Right cardiac atrium (tissue), 5 donors: Measurements from ENCODE around the gene KCNIP3. TPM values are rescaled to one million over a fixed set of nuclear protein-coding genes. Genes with fewer than 3 reads are reported as not detected.
"Not testable (repeated sequence)": the region's sequence is repeated elsewhere in the genome, so short reads cannot be mapped to it uniquely, and the experiment has no call there.

Experiments
- ATAC-seq, 2 donors: fragments of 200-7000 bp; cut with Tn5 transposase; one replicate each; pipeline versions ENCODE4 v1.8.0 to v1.9.1; 2020; ENCODE audit warnings: moderate library complexity in 2 of 2, mild to moderate bottlenecking in 1 of 2
- DNase-seq, 3 donors: peaks; one replicate each; pipeline ENCODE4 v3.0.0-alpha.2; 2020
- H3K27ac ChIP-seq: one replicate; pipeline ENCODE4 v1.5.1; 2013; ENCODE audit warnings: mild to moderate bottlenecking, low read length, control low read depth, moderate library complexity
- H3K27me3 ChIP-seq: one replicate; pipeline ENCODE4 v1.6.1; 2013; ENCODE audit not compliant: control insufficient read depth, insufficient read depth
- H3K4me1 ChIP-seq: one replicate; pipeline ENCODE4 v1.6.1; 2013; ENCODE audit warnings: low read length; ENCODE audit not compliant: control insufficient read depth, insufficient read depth
- H3K4me3 ChIP-seq: one replicate; pipeline ENCODE4 v1.5.1; 2013; ENCODE audit warnings: low read length, control low read depth
- H3K9me3 ChIP-seq: one replicate; pipeline ENCODE4 v1.6.1; 2013; ENCODE audit warnings: low read length; ENCODE audit not compliant: control insufficient read depth
- WGBS: extraction: QIAGEN DNeasy Blood & Tissue Kit; methylation state at CpG from one replicate; pipeline ENCODE4 v1.1.7; 2013; 5-methylcytosine and 5-hydroxymethylcytosine counted together
- intact Hi-C, 4 donors: fragments of 100-400 bp; cut with DNase I; formaldehyde crosslinking; loops; one replicate each; pipeline versions ENCODE4 v1.11.0 to v1.14.0; 2022 to 2023
- polyA plus RNA-seq: library from polyadenylated mRNA; stranded (reverse); fragments of 200-250 nt; gene quantifications from one replicate; pipeline ENCODE4 v1.2.3, GENCODE V29; 2013
- total RNA-seq, 4 donors: library from RNA; stranded (reverse); fragmentation: NEBNext Ultra II Directional; extraction: Animal tissue kit (Norgen Biotek cat#: 25700); gene quantifications; one replicate each; pipeline ENCODE4 v1.2.1, GENCODE V29; 2021
- donor health status: healthy with polysubstance abuse.
- donor health status: DM: no; HTN: yes; CAD: no.
- donor health status: DM: no; HTN: no; CAD: no.
- donor health status: DM: no; HTN: yes; CAD: no; lungs with severe emphysema.
- donor health status: DM: yes; HTN: yes; CAD: no.

Gene KCNIP3
- total and polyA plus RNA-seq, 5 donors, result 1.9 to 5.9 (median 3.4) TPM

GRCh38 chr2:95378281-95378680, 81.1 kb downstream of the KCNIP3 start:
- H3K9me3 ChIP-seq, intact Hi-C loops, ATAC-seq, H3K27ac ChIP-seq, DNase-seq, H3K4me1 ChIP-seq, H3K27me3 ChIP-seq, H3K4me3 ChIP-seq: not testable (repeated sequence)
- WGBS, result 97% methylated on average over 7 of the region's 7 CpGs

DNA sequence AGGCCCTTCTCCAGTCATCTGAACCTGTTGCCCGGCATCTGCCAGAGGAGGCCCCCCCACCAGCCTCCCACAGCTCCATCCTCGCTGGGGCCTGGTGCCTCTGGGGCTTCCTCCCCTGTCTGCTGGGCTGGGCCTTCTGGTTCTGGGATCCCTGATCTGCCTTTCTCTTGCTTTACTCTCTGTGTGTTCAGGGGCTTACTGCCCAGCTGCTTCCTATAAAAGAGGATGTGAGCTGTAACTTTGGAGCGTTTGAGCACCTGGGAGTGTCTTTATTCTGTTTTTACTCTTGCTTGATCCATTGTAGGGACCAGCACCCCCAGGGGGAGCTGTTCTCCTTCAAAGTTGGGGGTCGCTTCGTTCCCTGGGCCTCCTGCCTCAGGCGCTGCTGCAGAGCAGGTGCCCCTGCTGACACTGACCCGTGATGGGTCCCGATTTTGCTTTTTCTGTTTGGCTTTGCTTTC, 82.3 kb downstream of the KCNIP3 start:
- no peak overlapping the region for H3K4me3 ChIP-seq
- WGBS, result 42% methylated on average over 8 of the region's 8 CpGs
- intact Hi-C loops, result no loop called here
- H3K4me1 ChIP-seq, result no peaks in the 10 kb centered on the region
- H3K27me3 ChIP-seq, result no peaks in the 10 kb centered on the region
- ATAC-seq (no peak), DNase-seq (no peak)
- no peak overlapping the region for H3K27ac ChIP-seq
- H3K9me3 ChIP-seq, result no peaks in the 10 kb centered on the region

DNA sequence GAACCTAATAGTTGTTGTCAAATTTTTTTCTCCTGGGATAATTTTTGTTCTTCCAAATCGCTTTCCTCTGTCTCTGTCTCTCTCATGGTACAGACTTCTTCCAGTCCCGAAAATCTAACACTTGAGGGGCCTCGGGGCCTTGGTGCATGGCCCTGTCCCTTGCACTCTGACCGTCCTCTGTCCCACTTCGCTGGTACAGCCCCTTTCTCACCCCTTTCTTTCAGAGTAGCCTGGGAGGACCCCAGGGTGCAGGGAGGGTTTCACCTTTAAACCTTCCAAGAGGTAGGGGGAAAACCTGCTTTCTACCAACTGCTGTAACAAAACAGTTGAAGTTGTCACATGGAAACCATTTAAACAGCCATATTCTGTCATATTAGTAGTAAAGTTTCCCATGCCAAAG, 83.1 kb downstream of the KCNIP3 start:
- ATAC-seq (no peak), DNase-seq (no peak)
- no peak overlapping the region for H3K4me3 ChIP-seq
- H3K27ac ChIP-seq, result no peak overlapping the region
- WGBS, result 82% methylated on average over 5 of the region's 5 CpGs
- H3K27me3 ChIP-seq, result no peaks in the 10 kb centered on the region
- intact Hi-C loops, result no loop called here
- H3K4me1 ChIP-seq, result peaks cover 3% of the 10 kb centered on the region
- H3K9me3 ChIP-seq, result no peaks in the 10 kb centered on the region

- WGBS, result 85% methylated on average over 5 of the region's 5 CpGs
- H3K27me3 ChIP-seq, result no peaks in the 10 kb centered on the region
- peaks cover 3% of the 10 kb centered on the region for H3K4me1 ChIP-seq
- intact Hi-C loops, result no loop called here
- no peak overlapping the region for H3K4me3 ChIP-seq
- H3K27ac ChIP-seq, result no peak overlapping the region
- DNase-seq (no peak), ATAC-seq (no peak)
- H3K9me3 ChIP-seq, result no peaks in the 10 kb centered on the region
These were observed 83.6 kb downstream of the KCNIP3 start for GRCh38 chr2:95380731-95381130.

DNA sequence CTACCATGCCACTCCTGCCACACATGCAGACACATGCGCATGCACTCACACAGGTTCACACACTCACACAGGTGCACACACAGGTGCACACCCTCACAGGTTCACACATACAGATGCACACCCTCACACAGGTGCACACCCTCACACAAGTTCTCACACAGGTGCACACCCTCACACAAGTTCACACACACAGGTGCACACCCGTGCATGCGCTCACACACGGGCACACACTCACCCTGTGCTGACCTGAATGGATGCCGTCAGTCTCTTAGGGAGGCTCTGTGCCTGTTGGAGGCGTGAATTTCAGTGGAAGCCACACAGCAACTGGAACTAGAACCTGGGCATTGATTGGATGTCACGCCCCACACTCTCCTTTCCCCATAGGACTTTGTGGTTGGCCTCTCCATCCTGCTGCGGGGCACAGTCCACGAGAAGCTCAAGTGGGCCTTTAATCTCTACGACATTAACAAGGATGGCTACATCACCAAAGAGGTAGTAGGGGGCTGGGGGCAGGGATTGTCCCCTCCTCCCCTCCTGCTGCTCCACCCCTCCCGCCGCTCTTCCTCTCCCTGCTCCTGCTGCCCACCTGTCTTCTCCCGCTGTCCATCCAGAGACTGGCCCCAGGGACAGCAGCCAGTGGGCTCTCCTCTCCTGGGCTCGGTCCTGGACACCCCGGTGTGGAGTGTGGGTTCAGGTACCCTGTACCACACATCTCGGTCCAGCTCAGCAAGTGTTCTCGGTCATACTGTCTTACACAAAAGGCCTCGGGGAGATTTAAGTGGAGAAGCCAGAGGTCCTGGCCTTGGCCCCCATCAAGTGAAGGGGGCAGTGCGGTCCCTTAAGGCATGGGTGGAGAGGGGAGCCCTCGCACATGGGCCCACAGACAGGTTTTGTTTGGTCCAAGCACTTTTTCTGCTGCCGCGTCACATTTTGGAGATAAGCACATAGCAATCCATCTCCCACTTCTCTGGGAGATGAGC, 84.4 kb downstream of the KCNIP3 start:
- Histone ChIP-seq H3K27me3 (no peaks in the 10 kb centered on the region), H3K9me3 (no peaks in the 10 kb centered on the region), H3K4me1 (peaks cover 3% of the 10 kb centered on the region), H3K4me3 (no peak overlapping the region), H3K27ac (no peak overlapping the region)
- WGBS, result 85% methylated on average over 22 of the region's 22 CpGs
- ATAC-seq (no peak), DNase-seq (no peak)
- intact Hi-C loops, result no loop called here

DNA sequence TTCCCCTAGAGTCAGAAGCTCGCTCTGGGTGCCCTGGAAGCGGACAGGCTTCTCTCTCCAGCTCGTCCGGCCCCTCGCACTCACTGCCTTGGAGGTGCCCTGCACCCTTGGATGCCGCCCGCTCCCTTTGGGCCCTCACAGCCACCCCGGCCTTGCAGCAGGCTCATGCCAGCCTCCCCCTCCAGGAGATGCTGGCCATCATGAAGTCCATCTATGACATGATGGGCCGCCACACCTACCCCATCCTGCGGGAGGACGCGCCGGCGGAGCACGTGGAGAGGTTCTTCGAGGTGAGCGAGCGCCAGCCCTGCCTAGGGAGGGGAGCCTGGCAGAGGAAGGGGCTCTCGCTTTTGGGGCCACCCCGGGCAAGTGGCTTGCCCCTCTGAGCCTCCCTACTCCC, 85.0 kb downstream of the KCNIP3 start:
- H3K4me3 ChIP-seq, result no peak overlapping the region
- no peak for DNase-seq
- peaks cover 3% of the 10 kb centered on the region for H3K4me1 ChIP-seq
- no peaks in the 10 kb centered on the region for H3K9me3 ChIP-seq
- H3K27ac ChIP-seq, result no peak overlapping the region
- H3K27me3 ChIP-seq, result no peaks in the 10 kb centered on the region
- intact Hi-C loops, result no loop called here
- WGBS, result 94% methylated on average over 20 of the region's 20 CpGs
- ATAC-seq, result no peak

- peaks cover 3% of the 10 kb centered on the region for H3K4me1 ChIP-seq
- H3K9me3 ChIP-seq, result no peaks in the 10 kb centered on the region
- no peak overlapping the region for H3K4me3 ChIP-seq
- H3K27me3 ChIP-seq, result no peaks in the 10 kb centered on the region
- no peak overlapping the region for H3K27ac ChIP-seq
- 86% methylated on average over 14 of the region's 14 CpGs for WGBS
- intact Hi-C loops, result no loop called here
- DNase-seq, result peak in 1 of 3 donors; percentile 57
- no peak for ATAC-seq
These were observed 85.8 kb downstream of the KCNIP3 start for GRCh38 chr2:95382686-95383634.

DNA sequence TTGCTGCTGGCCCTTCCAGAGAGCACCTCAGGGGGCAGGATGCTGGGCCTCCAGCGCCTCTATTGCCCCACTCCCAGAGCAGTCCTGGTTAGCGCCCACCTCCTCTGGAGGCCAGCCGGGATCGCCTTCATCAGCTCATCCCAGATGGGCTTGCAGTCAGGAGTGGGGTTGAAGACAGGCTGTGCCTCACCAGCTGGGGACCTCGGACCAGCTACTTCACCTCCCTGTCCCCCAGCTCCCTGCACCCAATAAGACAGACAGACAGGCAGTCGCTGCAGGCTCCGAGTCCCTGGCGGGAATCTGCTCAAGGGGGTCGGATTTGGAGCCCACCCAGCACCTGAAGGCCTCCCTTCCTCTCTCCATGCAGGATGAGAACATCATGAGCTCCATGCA, 86.5 kb downstream of the KCNIP3 start:
- no peaks in the 10 kb centered on the region for H3K27me3 ChIP-seq
- DNase-seq (peak in 1 of 3 donors; percentile 61), ATAC-seq (no peak)
- H3K9me3 ChIP-seq, result no peaks in the 10 kb centered on the region
- intact Hi-C loops, result no loop called here
- no peak overlapping the region for H3K4me3 ChIP-seq
- H3K4me1 ChIP-seq, result peaks cover 3% of the 10 kb centered on the region
- 83% methylated on average over 9 of the region's 9 CpGs for WGBS
- no peak overlapping the region for H3K27ac ChIP-seq

DNA sequence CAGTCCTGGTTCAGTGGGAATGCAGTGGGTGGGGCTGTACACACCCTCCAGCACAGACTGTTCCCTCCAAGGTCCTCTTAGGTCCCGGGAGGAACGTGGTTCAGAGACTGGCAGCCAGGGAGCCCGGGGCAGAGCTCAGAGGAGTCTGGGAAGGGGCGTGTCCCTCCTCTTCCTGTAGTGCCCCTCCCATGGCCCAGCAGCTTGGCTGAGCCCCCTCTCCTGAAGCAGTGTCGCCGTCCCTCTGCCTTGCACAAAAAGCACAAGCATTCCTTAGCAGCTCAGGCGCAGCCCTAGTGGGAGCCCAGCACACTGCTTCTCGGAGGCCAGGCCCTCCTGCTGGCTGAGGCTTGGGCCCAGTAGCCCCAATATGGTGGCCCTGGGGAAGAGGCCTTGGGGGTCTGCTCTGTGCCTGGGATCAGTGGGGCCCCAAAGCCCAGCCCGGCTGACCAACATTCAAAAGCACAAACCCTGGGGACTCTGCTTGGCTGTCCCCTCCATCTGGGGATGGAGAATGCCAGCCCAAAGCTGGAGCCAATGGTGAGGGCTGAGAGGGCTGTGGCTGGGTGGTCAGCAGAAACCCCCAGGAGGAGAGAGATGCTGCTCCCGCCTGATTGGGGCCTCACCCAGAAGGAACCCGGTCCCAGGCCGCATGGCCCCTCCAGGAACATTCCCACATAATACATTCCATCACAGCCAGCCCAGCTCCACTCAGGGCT, 87.9 kb downstream of the KCNIP3 start:
- H3K27ac ChIP-seq, result no peak overlapping the region
- H3K9me3 ChIP-seq, result no peaks in the 10 kb centered on the region
- ATAC-seq (peak; percentile 56 to 79), DNase-seq (peak; percentile 67 to 89 (median 68))
- H3K4me3 ChIP-seq, result no peak overlapping the region
- H3K4me1 ChIP-seq, result peaks cover 3% of the 10 kb centered on the region
- intact Hi-C loops, result no loop called here
- WGBS, result 48% methylated on average over 12 of the region's 12 CpGs
- H3K27me3 ChIP-seq, result no peaks in the 10 kb centered on the region

GRCh38 chr2:95385570-95385984, 88.4 kb downstream of the KCNIP3 start:
- ATAC-seq (peak; percentile 1 to 3), DNase-seq (peak in 1 of 3 donors; percentile 78)
- H3K4me3 ChIP-seq, result no peak overlapping the region
- peaks cover 3% of the 10 kb centered on the region for H3K4me1 ChIP-seq
- H3K27me3 ChIP-seq, result no peaks in the 10 kb centered on the region
- H3K27ac ChIP-seq, result no peak overlapping the region
- 64% methylated on average over 12 of the region's 12 CpGs for WGBS
- intact Hi-C loops, result no loop called here
- H3K9me3 ChIP-seq, result no peaks in the 10 kb centered on the region
